GM19468 (cell line): ENCODE measurements around the gene EXOC6B.

ENCODE experiments used
- ATAC-seq: cut with Tn5 transposase; IDR thresholded peaks from one replicate; pipeline ENCODE4 v1.9.1; 2021; ENCODE audit warnings: mild to moderate bottlenecking, moderate library complexity, moderate number of reproducible peaks; ENCODE audit not compliant: unreplicated experiment; ENCODE audit errors: extremely low read depth

EXOC6B gene

DNA sequence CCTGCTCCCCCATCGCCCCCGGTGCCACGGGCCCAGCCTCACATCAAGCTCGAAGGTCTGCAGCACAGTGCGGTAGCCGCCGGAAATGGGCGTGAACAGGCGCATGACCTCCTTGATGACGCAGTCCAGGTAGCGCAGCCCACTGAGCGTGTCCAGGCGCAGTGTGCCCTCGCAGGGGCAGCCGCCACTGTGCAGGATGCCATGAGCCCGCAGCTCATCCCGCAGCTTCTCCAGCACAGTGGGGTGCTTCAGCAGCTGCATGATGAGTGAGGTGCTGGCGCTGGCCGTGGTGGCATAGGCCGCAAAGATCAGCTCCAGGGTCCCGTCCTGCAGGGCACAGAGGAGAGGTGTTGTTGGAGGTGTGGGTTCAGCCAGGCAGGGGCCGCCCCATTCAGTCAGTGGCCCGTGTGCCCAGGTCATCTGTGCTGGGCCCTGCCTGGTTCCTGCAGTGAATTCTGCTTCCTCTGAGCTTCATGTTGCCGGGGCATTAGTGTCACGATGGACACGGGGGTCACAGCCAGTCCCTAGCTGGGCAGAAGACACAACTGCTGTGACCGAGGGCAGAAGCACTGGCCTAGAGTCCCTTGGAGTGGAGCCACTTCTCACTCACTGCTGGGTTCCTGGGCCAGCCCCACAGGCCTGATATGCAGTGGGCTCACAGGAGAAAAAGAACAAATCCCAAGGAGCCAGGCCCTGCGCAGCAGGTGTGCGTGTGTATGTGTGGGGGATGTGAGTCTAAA, 692.7 kb downstream of the EXOC6B start:
- ATAC-seq = no peak

DNA sequence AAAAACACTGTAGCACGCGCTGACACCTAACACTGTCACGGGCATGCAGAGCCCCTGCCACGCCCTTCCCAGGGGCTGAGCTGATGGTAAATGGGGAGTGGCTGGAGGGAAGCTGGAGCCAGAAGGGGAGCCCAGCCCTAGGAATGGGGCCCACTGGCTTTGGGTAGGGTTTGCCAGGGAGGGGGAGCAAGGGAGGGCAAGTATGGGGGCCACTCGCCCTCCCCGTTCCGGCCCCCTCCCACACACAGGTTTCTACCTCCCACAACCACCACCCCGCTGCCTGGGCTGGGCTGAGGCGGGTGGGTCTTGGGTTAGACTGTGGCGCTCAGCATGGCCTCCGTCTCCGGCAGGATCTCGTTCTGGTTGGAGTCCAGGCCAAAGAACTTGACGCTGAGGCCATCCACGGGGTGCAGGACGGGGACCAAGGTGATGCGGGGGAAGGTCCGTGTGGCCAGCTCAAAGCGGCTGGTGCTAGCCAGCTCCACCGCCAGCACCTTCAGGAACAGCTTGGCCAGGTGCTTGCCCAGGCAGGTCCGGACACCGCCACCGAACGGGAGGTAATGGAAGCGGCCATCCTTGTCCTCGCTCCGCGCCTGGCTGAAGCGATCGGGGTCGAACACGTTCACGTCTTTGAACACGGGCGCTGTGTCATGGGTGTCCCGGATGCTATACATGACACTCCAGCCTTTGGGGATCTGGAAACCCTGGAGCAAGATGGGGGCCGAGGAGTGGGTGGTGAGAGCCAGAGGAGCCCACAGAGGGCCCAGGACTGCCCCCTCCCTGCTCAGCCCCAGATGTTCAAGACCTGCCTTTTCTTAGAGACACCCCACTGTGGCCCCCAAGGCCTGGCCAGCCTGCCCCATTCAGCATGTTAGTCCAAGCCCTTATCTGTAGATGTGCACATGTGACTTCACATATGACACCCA, 693.7 kb downstream of the EXOC6B start:
- no peak for ATAC-seq

DNA sequence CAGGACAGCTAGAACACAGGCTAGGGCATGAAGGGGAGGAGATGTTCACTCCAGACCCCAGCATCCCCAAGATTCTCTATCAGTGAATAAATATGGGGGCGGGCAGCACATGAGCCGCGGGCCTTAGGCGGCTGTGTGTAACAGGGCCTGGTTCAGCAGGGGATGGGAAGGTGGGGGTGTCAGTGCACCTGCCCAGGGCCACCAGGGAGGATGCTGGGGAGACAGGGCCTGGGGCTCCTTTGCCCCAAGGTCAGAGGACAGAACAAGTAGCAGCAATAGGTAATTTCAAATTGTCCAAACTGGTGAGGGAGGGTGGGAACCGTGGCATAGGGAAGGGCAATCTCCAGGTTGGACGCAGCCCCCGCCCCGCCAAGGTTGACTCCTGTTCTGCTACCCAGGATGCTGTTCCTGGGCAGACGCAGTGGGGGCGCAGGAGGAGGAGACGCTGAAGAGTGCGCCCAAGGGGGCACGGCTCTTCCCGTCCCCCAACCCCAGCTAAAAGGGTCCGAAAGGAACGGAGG, 694.4 kb downstream of the EXOC6B start:
- no peak for ATAC-seq

DNA sequence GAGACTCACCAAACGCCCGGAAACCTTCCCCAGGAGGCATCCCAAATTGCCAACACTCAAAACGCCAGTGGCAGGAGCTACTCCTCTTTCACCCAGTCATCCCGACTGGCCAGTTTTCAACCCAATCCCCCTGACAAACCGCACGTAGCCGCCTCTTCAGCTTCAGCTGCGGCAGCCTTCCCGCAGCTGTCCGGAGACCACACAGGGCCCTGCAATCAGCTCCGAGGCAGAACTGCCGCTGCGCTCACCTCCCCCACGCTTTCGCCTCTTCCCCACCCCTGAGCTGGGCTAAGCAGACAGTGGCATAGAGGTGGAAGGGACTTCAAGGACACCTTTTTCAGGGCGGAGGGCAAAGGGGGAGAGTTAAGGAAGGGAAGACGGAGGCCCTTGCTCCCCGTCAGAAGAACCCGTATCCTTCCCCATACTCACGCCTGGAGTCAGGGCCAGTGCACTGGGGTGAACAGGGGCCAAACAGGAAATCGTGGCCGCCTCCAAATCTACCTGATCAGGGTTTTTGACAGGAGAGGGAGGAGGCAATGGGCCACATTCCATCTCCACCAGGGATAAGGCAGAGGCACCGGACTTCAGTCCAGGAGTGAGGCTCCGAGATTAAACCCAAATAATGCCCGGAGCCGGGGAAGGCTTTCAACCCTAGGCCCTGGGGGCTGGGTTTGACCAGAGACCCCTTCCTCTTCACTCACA, 695.0 kb downstream of the EXOC6B start:
- no peak for ATAC-seq

DNA sequence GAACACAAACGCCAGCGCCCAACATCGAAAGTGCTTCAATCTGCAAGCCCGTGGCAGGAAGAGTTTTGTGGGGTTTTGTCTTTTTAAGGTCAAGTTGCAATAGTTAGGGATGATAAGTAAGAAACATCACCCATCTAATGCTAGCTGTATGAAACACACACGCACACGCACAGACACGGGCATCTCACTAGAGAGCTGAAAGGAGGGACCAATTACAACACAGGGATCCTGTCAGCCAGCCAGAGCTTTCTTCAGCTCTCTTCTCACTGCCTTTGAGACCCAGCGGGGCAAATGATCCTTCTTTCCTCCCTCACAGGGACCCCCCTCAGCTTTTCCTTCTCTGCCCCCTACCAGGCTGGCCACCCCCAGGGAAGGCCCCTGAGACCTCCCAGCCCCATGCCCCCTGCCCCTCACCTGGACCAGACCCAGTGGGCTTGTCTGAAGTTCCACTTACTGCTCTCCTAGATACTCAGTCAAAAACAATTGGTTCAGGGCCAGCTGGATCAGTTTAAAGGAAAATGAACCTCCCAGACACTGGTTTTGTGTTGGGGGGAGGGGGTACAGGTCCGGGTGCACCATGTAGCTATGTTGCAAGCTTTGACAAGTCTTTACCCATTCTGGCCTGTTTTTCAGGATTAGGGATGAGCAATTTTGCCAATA, 696.0 kb downstream of the EXOC6B start:
- no peak for ATAC-seq

DNA sequence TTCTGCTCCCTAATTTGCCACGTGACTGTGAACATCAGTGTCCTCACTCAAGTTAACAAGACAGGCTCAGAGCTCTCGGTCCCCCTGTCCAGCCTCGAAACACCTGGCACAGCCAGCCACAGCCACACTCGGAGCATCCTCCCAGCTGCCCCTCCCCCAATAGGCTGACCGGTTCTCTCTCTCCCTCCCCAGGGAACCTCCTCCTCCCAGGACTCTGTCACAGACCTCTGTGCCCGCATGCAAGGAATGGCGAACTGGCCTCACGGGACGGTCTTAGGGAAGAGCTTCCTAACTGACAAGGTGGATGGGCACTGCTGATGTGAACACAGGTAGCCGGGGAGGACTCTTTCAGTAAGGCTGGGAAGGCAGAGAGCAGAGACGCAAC, 697.0 kb downstream of the EXOC6B start:
- no peak for ATAC-seq

DNA sequence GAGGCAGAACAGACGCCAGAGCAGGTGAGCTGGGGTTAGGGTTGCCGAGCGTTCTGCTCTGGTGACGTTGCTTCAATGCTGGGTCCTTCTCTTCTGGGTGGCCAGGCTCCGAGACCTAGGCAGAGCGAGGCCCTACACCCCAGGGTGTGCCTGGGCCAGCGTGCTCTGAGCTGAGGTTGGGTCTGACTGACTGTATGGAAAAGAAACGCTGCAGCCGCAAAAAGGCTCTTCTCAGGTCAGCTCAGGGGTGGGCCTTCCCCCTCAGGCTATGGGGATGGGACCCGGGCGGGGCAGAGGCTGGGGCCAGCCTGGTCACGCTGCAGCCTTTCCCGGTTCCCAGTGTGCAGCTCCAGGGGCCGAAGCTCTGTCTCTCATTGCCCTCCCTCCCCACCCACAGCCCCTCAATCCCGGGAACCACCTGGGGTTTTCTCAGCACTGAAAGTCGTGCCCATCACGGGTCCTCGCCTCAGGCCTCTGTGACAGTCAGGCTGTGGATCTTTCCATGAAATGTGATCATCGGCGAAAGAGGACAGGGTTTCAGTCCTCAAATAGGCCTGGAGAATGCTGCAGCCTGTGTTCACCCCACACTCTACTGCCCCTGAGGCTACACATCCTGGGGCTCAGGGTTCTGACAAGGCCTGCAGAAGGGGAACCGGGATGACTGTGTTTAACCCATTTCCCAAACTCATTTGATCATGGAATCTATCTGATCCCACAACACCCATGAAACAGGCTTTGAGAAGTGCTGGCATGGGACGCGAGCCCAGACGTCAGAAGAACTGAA, 697.6 kb downstream of the EXOC6B start:
- no peak for ATAC-seq

DNA sequence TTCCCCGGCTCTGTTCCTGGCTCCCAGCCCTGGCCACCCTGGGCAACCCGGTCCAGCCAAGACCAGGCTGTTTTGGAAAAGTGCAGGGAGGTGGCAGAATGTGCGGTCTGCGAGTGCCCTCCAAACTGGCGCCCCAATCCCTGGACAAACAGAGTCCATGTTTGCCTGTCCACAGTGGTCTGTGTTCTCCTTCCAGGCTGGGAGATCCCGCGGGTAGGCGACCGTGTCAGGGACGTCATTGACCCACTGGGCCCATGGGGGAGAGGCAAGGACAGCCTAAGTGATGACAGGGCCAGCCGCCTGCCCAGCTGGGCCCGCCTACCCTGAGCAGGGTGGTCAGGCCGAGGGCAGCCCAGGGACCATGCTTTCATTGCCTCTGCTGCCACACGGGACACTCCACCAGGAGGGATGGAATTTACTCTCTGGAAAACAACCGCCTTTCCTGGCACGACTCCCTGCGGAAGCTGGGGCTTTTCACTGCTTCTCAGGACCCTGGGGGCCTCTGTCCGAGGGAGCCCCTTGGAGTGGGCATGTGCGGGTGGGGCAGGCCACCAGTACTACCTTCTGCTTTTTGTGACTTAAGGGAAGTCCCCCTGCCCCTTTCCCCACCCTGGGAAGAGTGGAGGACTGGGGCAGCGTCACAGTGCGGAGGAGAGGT, 698.3 kb downstream of the EXOC6B start:
- ATAC-seq = no peak

DNA sequence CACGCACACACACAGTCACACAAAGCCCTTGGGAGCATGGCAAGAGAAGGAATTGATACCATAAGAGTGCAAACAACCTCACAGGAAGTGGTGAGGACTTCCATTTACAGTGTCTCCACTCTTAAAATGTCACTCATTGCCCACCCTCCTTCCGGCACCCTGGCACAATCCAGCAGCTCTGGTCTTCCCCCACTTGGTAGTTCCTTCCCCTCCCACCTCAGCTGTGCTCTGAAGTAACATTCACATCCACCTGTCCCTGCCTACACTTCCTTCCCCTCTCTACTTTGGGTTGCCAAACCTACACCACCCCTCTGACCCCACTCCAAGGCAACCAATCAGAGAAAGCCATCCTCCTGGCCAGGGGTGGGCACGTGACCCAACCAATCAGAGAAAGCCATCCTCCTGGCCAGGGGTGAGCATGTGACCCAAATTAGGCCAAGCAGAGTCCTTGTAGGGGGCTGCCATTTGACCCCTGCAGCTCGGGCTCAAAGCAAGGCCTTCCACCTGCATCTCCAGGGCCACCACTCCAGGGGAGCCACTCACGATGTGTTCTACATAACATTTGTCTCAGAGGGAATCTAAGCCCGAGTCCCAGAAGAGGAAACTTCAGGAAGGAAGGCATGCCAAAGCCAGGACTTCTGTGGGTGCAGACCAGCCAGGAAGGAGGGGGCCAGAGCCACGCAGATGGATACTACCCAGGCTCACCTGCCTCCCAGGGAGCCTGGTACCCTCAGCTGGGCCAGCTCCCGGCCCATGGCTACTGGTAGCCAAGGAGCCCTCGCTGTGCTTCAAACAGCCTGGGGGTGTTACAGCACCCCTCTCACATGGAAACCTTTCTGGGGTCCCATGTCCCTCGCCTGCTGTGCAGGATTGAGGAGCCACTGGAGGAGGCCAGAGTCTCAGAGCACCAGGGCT, 699.4 kb downstream of the EXOC6B start:
- no peak for ATAC-seq
